SK-N-DZ (cell line): ENCODE data around the gene CEACAM8. TPM values are rescaled to one million over a fixed set of nuclear protein-coding genes. Genes with fewer than 3 reads are reported as not detected.
A peak's percentile ranks its signal among the peaks of the same experiment; 100 is the strongest.
"Not testable (repeated sequence)": the region's sequence is repeated elsewhere in the genome, so short reads cannot be mapped to it uniquely, and the experiment has no call there.

Source experiments
- DNase-seq: peaks from one replicate; pipeline ENCODE4 v3.0.0-alpha.2; 2015; ENCODE audit warnings: low spot score
- polyA plus RNA-seq, 2 experiments: library from polyadenylated mRNA; depleted of rRNA; stranded (reverse); fragments of >200 nt; gene quantifications; 2 replicates each; pipeline ENCODE4 v1.2.3, GENCODE V29; 2014

The CEACAM8 gene
- not detected in 2 replicates for polyA plus RNA-seq (2014; cell fraction: cytosol; rRNA removed)
- polyA plus RNA-seq (2014; cell fraction: nucleus; rRNA removed): not detected in 2 replicates

DNA sequence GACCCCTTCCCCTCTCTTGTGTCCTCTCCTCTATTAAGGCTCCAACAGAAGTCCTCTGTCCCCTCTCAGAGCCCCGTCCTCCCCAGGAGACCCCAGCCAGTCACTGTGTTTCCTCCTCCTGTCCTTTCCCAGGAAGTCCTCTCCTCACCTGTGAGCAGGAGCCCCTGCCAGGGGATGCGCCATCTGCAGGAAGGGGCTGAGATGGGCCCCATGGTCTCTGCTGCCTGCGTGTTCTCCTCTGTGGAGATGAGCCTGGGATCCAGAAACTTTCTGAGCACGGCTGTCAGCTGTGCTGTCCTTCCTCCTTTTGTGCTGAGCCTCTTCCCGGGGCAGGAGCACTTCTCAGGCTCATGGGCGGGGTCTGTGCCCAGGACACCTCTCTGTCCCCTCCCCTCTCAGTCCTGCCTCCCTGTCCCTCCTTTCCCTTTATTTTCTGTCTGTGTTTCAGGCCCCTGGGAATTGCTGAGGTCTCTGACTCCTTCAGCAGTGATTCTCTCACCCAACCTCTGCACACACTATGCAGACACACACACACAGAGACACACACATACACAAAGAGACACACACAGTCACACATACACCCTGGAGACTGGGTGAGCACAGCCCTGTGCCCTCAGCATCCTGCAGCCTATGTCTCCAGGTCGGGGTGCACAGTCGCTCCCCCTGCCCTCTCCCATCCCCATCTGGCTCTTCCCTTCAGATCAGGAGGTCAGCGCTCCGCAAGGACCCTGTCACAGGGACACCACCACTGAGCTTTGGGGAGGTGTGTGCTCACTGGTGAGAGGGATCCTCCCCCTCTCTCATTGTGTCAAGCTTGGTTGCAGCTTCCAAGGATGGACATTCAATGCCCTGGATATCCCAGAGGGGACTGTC, at the start of gene CEACAM8:
Gene CEACAM8, minus strand, starts transcription at position 308 of the 873 bp plus-strand sequence. Its CDS starts 96 bp downstream, at position 212.
- DNase-seq: no peak

DNA sequence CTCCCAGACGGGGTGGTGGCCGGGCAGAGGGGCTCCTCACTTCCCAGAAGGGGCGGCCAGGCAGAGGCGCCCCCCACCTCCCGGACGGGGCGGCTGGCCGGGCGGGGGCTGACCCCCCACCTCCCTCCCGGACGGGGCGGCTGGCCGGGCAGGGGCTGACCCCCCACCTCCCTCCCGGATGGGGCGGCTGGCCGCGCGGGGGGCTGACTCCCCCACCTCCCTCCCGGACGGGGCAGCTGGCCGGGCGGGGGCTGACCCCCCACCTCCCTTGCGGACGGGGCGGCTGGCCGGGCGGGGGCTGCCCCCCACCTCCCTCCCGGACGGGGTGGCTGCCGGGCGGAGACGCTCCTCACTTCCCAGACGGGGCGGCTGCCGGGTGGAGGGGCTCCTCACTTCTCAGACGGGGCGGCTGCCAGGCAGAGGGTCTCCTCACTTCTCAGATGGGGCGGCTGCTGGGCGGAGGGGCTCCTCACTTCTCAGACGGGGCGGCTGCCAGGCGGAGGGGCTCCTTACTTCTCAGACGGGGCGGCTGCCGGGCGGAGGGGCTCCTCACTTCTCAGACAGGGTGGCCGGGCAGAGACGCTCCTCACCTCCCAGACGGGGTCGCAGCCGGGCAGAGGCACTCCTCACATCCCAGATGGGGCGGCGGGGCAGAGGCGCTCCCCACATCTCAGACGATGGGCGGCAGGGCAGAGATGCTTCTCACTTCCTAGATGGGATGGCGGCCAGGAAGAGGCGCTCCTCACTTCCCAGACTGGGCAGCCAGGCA, 44.8 kb upstream of the CEACAM8 start:
- DNase-seq: not testable (repeated sequence)

DNA sequence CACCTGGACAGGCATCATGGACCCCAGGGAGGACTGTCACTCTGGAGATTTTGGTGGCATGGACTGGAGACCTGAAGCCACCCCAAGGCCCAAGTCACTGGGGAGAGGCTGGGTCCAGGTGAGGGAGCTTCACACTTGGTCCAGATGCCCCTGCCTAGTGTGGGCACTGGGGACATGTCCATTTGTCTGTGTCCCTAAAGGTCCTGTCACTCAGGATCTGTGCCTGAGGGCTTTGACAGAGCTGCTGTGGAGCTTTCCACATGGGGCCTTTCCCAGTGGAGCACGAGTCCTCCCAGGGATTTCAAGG, 40.5 kb upstream of the CEACAM8 start:
- DNase-seq: no peak

- DNase-seq: no peak
Observed at GRCh38 chr19:42634409-42635232, 39.9 kb upstream of the CEACAM8 start.

DNA sequence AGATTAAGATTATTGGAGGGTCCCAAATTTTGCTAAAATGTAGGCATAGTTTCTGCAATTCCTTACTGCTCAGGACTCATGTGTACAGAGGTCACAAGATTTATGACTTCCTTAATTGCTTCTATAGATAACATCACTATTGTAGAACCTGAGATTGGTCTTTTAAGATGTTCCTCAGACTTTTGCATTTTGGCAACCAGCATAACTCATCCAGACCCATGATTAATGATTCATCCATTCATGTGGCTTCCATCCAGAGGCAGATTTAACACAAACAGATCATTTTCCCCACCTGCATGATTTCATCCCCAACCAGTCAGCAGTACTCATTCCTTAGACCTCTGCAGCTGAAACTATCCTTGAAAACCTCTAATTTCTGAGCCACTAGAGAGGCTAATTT, 34.5 kb upstream of the CEACAM8 start:
- DNase-seq: no peak

DNA sequence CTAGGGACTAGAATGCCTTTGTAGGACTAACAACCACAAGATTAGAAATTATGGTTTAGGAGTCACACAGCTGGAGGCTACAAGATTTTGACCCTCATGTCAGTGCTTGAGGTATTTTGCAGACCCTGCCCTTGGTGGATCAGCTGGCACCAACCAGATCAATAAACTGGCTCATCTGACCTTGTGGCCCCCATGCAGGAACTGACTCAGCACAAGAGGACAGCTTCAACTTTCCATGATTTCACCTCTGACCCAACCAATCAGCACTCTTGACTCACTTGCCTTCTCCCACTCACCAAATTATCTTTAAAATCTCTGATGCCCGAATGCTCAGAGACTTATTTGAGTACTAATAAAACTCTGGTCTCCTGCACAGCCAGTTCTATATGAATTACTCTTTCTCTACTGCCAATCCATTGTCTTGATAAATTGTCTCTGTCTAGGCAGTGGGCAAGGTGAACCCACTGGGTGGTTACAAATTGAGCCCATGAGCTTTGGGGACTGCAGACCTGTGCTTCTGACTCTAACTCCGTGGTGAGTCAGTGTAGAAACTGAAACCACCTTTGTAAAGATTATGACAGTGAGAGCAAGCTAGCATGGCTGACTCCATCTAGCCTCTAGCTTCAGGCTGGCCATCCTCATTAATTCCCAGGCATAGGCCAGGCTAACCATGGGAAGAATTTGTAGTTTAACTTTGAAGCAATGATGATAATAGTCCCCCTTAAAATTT, 33.9 kb upstream of the CEACAM8 start:
- DNase-seq: no peak

DNA sequence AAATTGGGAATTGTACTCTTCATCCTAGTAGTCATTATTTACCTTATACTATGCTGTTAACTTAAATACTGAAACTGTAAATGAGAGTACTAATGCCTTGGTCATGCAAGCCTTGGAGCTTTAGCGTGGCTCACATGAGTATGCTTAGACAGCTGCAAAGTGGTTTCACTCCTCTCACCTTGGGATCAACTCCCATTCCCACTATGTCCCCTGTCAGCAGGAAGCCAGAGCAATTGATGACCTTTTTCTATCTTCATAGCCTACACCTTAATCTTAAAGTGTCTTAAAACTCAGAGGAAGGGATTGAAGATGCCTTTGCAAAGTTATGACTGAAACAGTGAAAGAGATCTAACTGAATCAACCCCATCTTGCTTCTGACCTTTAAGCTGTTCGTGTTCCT, 33.2 kb upstream of the CEACAM8 start:
- DNase-seq: no peak

DNA sequence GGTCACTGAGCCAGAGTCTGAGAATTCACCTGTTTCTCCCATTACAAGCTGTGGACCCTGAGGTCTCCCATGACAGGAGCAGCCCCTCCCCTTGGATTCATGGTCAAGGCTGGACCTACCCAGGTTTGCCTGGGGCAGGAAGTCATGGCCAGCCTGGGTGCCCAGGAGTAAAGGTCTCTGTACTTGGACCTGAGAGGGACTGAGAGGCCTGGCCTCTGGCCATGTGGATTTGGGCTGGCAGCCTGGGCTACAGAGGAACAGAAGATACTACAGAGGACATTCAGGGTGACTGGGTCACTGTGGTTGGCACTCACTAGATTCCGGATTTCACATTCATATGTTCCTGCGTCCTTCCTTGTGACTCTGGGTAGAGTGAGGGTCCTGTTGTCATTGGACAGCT, 31.5 kb upstream of the CEACAM8 start:
- DNase-seq: no peak

DNA sequence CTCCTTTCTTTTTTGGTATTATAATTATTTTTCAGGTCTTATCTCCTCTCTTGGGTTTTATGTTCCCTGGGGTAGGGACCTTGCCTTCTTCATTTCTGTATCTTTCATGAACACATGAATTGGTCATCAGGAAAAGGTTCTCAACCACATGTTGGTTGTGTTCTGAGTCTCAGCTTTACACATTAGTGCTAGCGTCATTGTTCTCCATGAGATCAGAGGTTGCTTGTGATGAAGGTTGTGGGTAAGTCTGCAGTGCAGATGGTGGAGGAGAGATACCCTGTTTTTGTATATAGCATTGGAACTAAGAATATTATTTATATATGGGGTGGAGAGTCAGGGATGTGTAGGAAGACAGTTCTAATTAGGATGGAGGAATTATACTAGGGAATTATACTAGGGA, 24.5 kb upstream of the CEACAM8 start:
- DNase-seq: no peak

- DNase-seq: no peak
Observed at GRCh38 chr19:42613666-42614065, 18.9 kb upstream of the CEACAM8 start.

GRCh38 chr19:42610401-42610915, 15.7 kb upstream of the CEACAM8 start:
- not testable (repeated sequence) for DNase-seq

- DNase-seq: peak; percentile 18
Observed at GRCh38 chr19:42606660-42607351, 12.1 kb upstream of the CEACAM8 start.

DNA sequence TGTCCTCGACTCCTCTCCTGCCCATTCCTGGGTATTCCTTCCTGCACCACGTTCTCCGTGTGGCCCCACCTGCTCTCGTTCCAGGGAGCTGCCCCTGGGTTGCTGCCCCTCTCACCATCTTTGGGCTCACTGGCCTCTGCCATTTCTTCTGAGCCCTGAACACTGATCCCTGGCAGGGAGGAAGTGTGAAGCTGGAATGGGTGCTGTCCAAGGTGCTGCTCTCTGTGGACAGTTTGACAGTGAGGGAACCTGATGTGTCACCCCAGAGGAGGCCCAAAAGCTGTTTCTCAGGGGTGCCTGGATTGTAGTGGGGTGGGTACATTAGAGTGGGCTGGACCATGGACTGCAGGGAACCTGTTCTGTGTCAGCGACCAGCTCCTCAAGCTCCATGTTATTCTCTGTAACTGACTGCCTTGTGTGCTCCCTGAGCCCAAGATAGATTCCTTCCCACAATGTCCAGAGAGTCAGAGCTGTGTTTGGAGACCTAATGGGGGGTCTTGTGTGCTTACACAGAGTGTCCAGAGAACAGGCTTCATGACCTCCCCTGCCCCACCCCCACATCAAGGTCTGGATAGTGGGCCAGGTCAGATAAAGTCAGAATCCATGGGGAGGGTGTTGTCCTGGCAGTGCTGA, 7.2 kb upstream of the CEACAM8 start:
- no peak for DNase-seq

GRCh38 chr19:42596391-42597072, 1.8 kb upstream of the CEACAM8 start:
- peak; percentile 30 for DNase-seq

DNA sequence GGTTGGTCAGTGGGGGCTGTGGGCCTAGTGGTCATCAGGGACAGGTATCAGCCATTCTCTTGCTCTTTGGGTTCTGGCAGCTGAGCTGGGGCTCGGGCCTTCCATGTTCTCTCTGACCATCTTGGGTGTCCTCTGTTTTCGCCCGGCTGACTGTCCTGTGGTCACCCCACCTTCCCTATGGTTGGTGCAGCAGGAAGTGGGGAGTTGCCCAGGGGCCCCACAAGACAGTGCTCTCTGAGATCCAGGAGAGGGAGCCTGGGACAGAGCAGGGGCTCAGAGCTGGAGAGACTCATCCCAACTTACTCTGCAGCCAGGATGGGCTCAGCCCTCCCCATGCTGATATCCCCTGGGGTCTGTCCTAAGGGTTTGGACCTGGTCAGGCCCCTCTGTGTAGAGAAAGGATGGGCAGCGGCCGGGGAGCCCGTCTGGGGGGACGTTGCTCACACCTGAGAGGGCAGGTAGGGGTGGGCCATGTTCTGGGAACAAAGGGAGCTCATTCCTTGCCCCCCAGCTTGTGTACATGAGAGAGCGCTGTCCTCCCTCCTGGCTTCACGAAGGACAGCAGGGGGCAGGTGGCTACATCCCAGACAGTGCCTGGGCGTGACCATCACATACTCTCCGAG, 937 bp upstream of the CEACAM8 start:
- no peak for DNase-seq

GRCh38 chr19:42589792-42590191, 4.9 kb downstream of the CEACAM8 start:
- DNase-seq: no peak

DNA sequence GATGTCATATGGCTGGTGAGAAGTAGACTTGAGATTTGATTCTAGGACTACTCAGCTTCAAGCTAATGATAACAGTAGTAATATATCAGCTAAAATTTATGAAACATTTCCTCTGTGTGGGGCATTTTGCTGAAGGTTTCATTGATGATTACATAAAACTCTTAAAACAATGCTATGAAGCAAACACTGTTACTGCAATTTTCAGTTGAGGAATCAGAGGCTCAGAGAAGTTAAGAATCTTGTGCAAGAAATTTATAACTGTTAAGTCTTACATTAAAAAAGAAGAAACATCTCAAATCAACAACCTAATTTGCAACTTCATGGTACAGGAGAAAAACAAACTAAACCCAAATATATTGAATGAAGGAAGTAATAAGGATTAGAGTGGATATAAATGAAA, 10.3 kb downstream of the CEACAM8 start:
- no peak for DNase-seq

DNA sequence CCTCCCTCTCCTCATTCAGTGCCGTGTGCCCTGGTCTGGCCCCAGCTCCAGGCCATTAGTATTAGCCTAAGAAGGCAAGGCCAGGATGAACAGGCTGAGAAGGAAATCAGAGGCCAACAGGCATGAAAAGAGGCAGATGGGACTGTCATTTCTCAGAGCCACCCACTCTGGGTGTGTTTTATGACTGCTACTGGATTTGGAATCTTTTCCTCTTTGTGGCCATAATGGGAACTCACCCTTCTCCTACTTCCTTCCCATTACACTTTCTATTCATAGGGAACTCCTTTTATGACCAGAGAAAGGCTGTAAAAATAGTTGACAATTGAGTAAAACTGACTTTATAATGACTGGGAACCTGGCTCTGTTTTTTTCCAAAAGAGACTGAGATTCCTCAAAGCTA, 17.7 kb downstream of the CEACAM8 start:
- DNase-seq: no peak

GRCh38 chr19:42576241-42576640, 18.5 kb downstream of the CEACAM8 start:
- DNase-seq: no peak
